ENCODE results near the gene VTI1A. TPM values are rescaled to one million over a fixed set of nuclear protein-coding genes. Genes with fewer than 3 reads are reported as not detected.

Gene VTI1A
- total RNA-seq, 1 donor from 2014 or later, result 34.6 TPM

DNA sequence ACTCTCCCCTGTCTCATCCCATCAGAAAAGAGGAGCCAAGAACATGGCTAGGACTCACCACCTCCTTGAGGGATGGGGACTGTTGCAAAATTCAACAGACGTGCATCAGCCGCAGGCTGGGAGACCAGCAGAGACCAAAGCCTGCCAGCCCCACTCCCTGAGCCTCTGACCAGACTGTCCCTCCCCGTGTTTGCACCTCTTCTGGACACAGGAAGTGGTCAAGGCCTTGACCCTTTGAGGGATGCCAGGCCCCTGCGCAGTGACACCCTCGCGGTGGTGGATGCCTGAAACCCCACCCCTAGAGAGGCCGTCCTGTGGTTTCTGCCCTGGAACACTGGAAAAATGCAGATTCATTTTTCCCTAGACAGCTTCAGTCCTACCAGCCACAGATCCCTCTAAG lies 374.6 kb downstream of the VTI1A start:
- no peak for DNase-seq (ENCODE audit: low spot score in 2 of 2, unreplicated experiment in 2 of 2)
- Mint-ChIP-seq H3K36me3 (peaks cover 6% of the 10 kb centered on the region), H3K4me1 (peaks cover under 1% of the 10 kb centered on the region), H3K27me3 (ENCODE audit: low read depth) (no peaks in the 10 kb centered on the region), H3K9me3 (no peaks in the 10 kb centered on the region), H3K27ac (no peak overlapping the region), H3K4me3 (no peak overlapping the region)
- TF ChIP-seq, protein P1, sequence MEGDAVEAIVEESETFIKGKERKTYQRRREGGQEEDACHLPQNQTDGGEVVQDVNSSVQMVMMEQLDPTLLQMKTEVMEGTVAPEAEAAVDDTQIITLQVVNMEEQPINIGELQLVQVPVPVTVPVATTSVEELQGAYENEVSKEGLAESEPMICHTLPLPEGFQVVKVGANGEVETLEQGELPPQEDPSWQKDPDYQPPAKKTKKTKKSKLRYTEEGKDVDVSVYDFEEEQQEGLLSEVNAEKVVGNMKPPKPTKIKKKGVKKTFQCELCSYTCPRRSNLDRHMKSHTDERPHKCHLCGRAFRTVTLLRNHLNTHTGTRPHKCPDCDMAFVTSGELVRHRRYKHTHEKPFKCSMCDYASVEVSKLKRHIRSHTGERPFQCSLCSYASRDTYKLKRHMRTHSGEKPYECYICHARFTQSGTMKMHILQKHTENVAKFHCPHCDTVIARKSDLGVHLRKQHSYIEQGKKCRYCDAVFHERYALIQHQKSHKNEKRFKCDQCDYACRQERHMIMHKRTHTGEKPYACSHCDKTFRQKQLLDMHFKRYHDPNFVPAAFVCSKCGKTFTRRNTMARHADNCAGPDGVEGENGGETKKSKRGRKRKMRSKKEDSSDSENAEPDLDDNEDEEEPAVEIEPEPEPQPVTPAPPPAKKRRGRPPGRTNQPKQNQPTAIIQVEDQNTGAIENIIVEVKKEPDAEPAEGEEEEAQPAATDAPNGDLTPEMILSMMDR (IDR thresholded peaks at IDR 0.05; ENCODE audit: unreplicated experiment), result no peak

DNA sequence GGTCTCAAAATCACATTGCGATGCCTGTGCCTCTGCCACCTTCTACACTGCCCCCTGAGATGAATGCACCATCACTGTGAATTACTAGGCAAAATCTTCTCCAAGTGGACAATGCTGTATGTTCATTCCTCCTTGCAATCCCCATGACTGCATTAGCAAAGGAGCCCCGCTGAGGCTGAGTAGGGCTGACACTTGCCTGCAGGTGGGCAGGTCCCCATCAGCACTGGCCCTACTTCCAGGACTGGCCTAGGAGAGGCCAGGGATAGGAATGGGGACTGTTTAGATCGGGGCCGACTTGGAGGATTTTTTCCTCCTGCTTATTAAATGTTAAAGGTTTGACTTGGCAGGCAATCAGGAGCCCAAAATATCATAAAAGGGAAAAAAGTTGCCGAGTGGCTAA lies 376.0 kb downstream of the VTI1A start:
- DNase-seq (ENCODE audit: low spot score in 2 of 2, unreplicated experiment in 2 of 2), result no peak
- peaks cover 6% of the 10 kb centered on the region for H3K36me3 Mint-ChIP-seq
- H3K4me1 Mint-ChIP-seq, result no peaks in the 10 kb centered on the region
- TF ChIP-seq, protein P1 (IDR thresholded peaks at IDR 0.05; ENCODE audit: unreplicated experiment), result no peak
- H3K27me3 Mint-ChIP-seq (ENCODE audit: low read depth), result no peaks in the 10 kb centered on the region
- H3K4me3 Mint-ChIP-seq, result no peak overlapping the region
- H3K9me3 Mint-ChIP-seq, result no peaks in the 10 kb centered on the region
- H3K27ac Mint-ChIP-seq, result no peak overlapping the region

DNA sequence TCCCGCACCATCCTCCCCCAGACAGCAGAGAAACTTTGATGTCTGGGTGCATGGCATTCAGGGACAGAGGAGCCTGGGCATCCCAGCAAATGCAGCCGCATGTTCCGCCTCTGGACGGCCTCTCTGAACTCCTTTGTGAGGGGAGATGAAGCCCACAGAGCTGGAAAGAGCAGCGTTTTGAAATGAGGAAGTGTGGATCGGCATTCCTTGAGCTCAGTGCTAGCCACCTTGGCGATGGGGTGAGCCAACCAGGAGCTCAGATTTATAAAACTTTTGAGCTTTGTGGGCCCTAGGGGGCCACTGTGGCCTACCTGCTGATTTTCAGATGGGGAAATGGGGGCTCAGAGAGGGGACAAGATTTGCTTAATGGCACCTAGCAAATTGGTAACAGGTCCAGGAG lies 376.6 kb downstream of the VTI1A start:
- Mint-ChIP-seq H3K36me3 (peaks cover 6% of the 10 kb centered on the region), H3K27ac (no peak overlapping the region), H3K4me3 (no peak overlapping the region), H3K9me3 (no peaks in the 10 kb centered on the region), H3K27me3 (ENCODE audit: low read depth) (no peaks in the 10 kb centered on the region), H3K4me1 (no peaks in the 10 kb centered on the region)
- DNase-seq (ENCODE audit: low spot score in 2 of 2, unreplicated experiment in 2 of 2), result no peak
- TF ChIP-seq, protein P1 (IDR thresholded peaks at IDR 0.05; ENCODE audit: unreplicated experiment), result no peak

DNA sequence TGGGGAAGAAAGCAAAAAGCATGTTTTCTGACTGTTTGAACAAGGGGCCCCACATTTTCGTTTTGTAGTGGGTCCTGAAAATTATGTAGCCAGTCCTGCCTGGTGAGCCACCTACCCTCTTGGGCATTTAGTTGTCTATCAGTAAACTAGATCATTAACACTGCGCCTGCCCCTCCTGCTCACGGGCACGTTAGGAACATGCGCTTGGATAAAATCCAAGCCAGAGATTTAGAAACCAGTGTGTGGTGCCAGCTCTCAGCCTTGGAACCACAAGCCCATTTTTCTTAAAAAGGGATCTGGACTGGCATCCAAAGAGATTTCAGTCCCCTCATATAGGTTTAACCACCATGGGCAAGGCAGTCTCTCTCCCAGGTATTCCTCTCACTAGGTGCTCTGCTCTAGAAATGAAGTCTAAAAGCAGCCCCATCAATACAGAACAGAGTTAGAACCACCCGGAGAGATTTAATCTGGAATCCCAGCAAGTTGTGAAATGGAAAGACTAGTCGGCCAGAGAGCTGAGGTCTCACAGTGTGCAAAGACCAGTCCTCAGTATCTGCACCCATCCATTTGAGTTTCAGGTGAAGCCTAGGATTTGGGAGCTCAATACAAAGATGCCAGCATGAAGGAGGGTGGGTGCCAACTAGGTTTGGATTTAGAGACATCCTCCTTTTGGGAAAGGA lies 379.1 kb downstream of the VTI1A start:
- Mint-ChIP-seq H3K27ac (no peak overlapping the region), H3K9me3 (no peaks in the 10 kb centered on the region)
- no peak for DNase-seq (ENCODE audit: low spot score in 2 of 2, unreplicated experiment in 2 of 2)

DNA sequence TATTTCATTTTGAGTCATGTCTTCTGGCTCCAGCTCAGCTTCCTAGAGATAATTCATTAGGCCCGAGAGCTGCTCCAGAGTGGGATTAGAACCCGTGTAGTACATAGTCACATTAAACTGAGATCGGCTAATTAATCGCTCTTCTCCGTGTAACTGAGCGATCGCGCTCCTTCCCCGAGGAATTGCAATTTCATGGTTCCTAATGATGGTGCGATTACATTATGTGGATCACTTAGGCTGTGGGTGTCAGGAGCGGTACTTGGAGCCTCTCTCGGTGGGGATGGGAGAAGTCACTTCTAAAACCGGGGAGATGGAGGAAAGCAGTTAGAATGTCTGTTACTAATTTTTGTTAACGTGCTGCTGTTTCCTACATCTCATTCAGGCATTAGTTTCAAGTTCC lies 380.1 kb downstream of the VTI1A start:
- H3K36me3 Mint-ChIP-seq, result no peaks in the 10 kb centered on the region
- H3K4me3 Mint-ChIP-seq, result no peak overlapping the region
- no peak overlapping the region for H3K27ac Mint-ChIP-seq
- no peaks in the 10 kb centered on the region for H3K27me3 Mint-ChIP-seq (ENCODE audit: low read depth)
- TF ChIP-seq, protein P1 (IDR thresholded peaks at IDR 0.05; ENCODE audit: unreplicated experiment), result no peak
- peaks cover 4% of the 10 kb centered on the region for H3K4me1 Mint-ChIP-seq
- no peaks in the 10 kb centered on the region for H3K9me3 Mint-ChIP-seq
- DNase-seq (ENCODE audit: low spot score in 2 of 2, unreplicated experiment in 2 of 2), result no peak

More for the DNA sequence above, 379.1 kb downstream of the VTI1A start:
- Mint-ChIP-seq H3K36me3 (no peaks in the 10 kb centered on the region), H3K27me3 (ENCODE audit: low read depth) (no peaks in the 10 kb centered on the region), H3K4me1 (no peaks in the 10 kb centered on the region), H3K4me3 (no peak overlapping the region)
- TF ChIP-seq, protein P1 (IDR thresholded peaks at IDR 0.05; ENCODE audit: unreplicated experiment), result no peak
